Mucosa of stomach (tissue), 1 donor: ENCODE results near the gene DAPP1.

Experiments used
- H3K27me3 ChIP-seq: one replicate; pipeline ENCODE4 v1.7.0; 2013; ENCODE audit warnings: mild to moderate bottlenecking, low read length; ENCODE audit not compliant: control insufficient read depth, insufficient read depth
- H3K36me3 ChIP-seq: one replicate; pipeline ENCODE4 v1.7.0; 2013; ENCODE audit warnings: low read length; ENCODE audit not compliant: control insufficient read depth, insufficient read depth
- H3K4me1 ChIP-seq: one replicate; pipeline ENCODE4 v1.7.0; 2013; ENCODE audit warnings: mild to moderate bottlenecking, low read length; ENCODE audit not compliant: control insufficient read depth, insufficient read depth
- H3K4me3 ChIP-seq: one replicate; pipeline ENCODE4 v1.7.0; 2013; ENCODE audit warnings: low read length
- H3K9ac ChIP-seq: one replicate; pipeline ENCODE4 v1.7.0; 2013; ENCODE audit warnings: mild to moderate bottlenecking, low read length, moderate library complexity
- H3K9me3 ChIP-seq: one replicate; pipeline ENCODE4 v1.7.0; 2013; ENCODE audit warnings: mild to moderate bottlenecking, low read length, moderate library complexity; ENCODE audit not compliant: control insufficient read depth
- donor health status: Pancreatic carcinoma.

DAPP1 gene

GRCh38 chr4:99845179-99845578 lies 28.6 kb downstream of the DAPP1 start:
- Histone ChIP-seq H3K9me3 (no peaks in the 10 kb centered on the region), H3K9ac (no peak overlapping the region), H3K4me1 (no peaks in the 10 kb centered on the region), H3K36me3 (no peaks in the 10 kb centered on the region), H3K27me3 (no peaks in the 10 kb centered on the region), H3K4me3 (no peak overlapping the region)

GRCh38 chr4:99845708-99846469 lies 29.3 kb downstream of the DAPP1 start:
- Histone ChIP-seq H3K4me3 (no peak overlapping the region), H3K9me3 (no peaks in the 10 kb centered on the region), H3K36me3 (no peaks in the 10 kb centered on the region), H3K27me3 (no peaks in the 10 kb centered on the region), H3K9ac (no peak overlapping the region), H3K4me1 (no peaks in the 10 kb centered on the region)

GRCh38 chr4:99846891-99847290 lies 30.3 kb downstream of the DAPP1 start:
- no peak overlapping the region for H3K9ac ChIP-seq
- no peaks in the 10 kb centered on the region for H3K27me3 ChIP-seq
- no peaks in the 10 kb centered on the region for H3K4me1 ChIP-seq
- no peaks in the 10 kb centered on the region for H3K9me3 ChIP-seq
- no peaks in the 10 kb centered on the region for H3K36me3 ChIP-seq
- H3K4me3 ChIP-seq = no peak overlapping the region

- Histone ChIP-seq H3K27me3 (no peaks in the 10 kb centered on the region), H3K9me3 (no peaks in the 10 kb centered on the region), H3K4me3 (no peak overlapping the region), H3K9ac (no peak overlapping the region), H3K4me1 (no peaks in the 10 kb centered on the region), H3K36me3 (no peaks in the 10 kb centered on the region)
These were observed 30.8 kb downstream of the DAPP1 start for GRCh38 chr4:99847362-99847976.

- Histone ChIP-seq H3K9ac (no peak overlapping the region), H3K9me3 (no peaks in the 10 kb centered on the region), H3K4me3 (no peak overlapping the region), H3K4me1 (no peaks in the 10 kb centered on the region), H3K27me3 (no peaks in the 10 kb centered on the region), H3K36me3 (no peaks in the 10 kb centered on the region)
These were observed 32.0 kb downstream of the DAPP1 start for GRCh38 chr4:99848591-99849001.

GRCh38 chr4:99852199-99852749 lies 35.6 kb downstream of the DAPP1 start:
- H3K9me3 ChIP-seq = no peaks in the 10 kb centered on the region
- H3K4me3 ChIP-seq = no peak overlapping the region
- no peak overlapping the region for H3K9ac ChIP-seq
- no peaks in the 10 kb centered on the region for H3K27me3 ChIP-seq
- H3K36me3 ChIP-seq = no peaks in the 10 kb centered on the region
- no peaks in the 10 kb centered on the region for H3K4me1 ChIP-seq

- no peaks in the 10 kb centered on the region for H3K27me3 ChIP-seq
- no peaks in the 10 kb centered on the region for H3K36me3 ChIP-seq
These were observed 36.6 kb downstream of the DAPP1 start for GRCh38 chr4:99853190-99853589.

GRCh38 chr4:99853999-99854398 lies 37.4 kb downstream of the DAPP1 start:
- no peaks in the 10 kb centered on the region for H3K36me3 ChIP-seq
- H3K27me3 ChIP-seq = no peaks in the 10 kb centered on the region
- H3K4me3 ChIP-seq = no peak overlapping the region
- no peaks in the 10 kb centered on the region for H3K4me1 ChIP-seq
- no peaks in the 10 kb centered on the region for H3K9me3 ChIP-seq
- no peak overlapping the region for H3K9ac ChIP-seq

More at GRCh38 chr4:99853190-99853589, 36.6 kb downstream of the DAPP1 start:
- Histone ChIP-seq H3K9ac (no peak overlapping the region), H3K4me3 (no peak overlapping the region), H3K4me1 (no peaks in the 10 kb centered on the region), H3K9me3 (no peaks in the 10 kb centered on the region)

- no peak overlapping the region for H3K4me3 ChIP-seq
- H3K9me3 ChIP-seq = no peaks in the 10 kb centered on the region
- H3K27me3 ChIP-seq = no peaks in the 10 kb centered on the region
- H3K9ac ChIP-seq = no peak overlapping the region
- no peaks in the 10 kb centered on the region for H3K4me1 ChIP-seq
- no peaks in the 10 kb centered on the region for H3K36me3 ChIP-seq
These were observed 39.1 kb downstream of the DAPP1 start for GRCh38 chr4:99855678-99856077.

GRCh38 chr4:99856166-99856565 lies 39.5 kb downstream of the DAPP1 start:
- Histone ChIP-seq H3K4me3 (no peak overlapping the region), H3K27me3 (no peaks in the 10 kb centered on the region), H3K36me3 (no peaks in the 10 kb centered on the region), H3K4me1 (no peaks in the 10 kb centered on the region), H3K9me3 (no peaks in the 10 kb centered on the region), H3K9ac (no peak overlapping the region)

GRCh38 chr4:99857307-99857706 lies 40.7 kb downstream of the DAPP1 start:
- H3K9ac ChIP-seq = no peak overlapping the region
- H3K36me3 ChIP-seq = no peaks in the 10 kb centered on the region
- no peak overlapping the region for H3K4me3 ChIP-seq
- H3K27me3 ChIP-seq = no peaks in the 10 kb centered on the region
- no peaks in the 10 kb centered on the region for H3K9me3 ChIP-seq
- H3K4me1 ChIP-seq = no peaks in the 10 kb centered on the region

- Histone ChIP-seq H3K36me3 (no peaks in the 10 kb centered on the region), H3K4me3 (no peak overlapping the region), H3K4me1 (no peaks in the 10 kb centered on the region), H3K9ac (no peak overlapping the region), H3K9me3 (no peaks in the 10 kb centered on the region), H3K27me3 (no peaks in the 10 kb centered on the region)
These were observed 43.0 kb downstream of the DAPP1 start for GRCh38 chr4:99859618-99860017.
